ENCODE results near the gene CDH26. TPM values are rescaled to one million over a fixed set of nuclear protein-coding genes. Genes with fewer than 3 reads are reported as not detected.

Gene CDH26
- total and polyA plus RNA-seq, 2 experiments from 2014 or later, result 0.38 to 1.6 TPM

- no peaks in the 10 kb centered on the region for H3K36me3 ChIP-seq
- no peak overlapping the region for H3K4me3 ChIP-seq
- no peaks in the 10 kb centered on the region for H3K27me3 ChIP-seq
- no peak for DNase-seq (ENCODE audit: low read depth in 1 of 2, low spot score in 1 of 2)
- H3K27ac ChIP-seq, result no peak overlapping the region
- no peaks in the 10 kb centered on the region for H3K9me3 ChIP-seq (ENCODE audit: low read depth)
- no peak for TF ChIP-seq CTCF (IDR thresholded peaks at IDR 0.05; ENCODE audit: low read depth, low read length)
- peaks cover 3% of the 10 kb centered on the region for H3K4me1 ChIP-seq (ENCODE audit: low read depth)
These were observed 55.3 kb downstream of the CDH26 start for GRCh38 chr20:60013296-60014139.

GRCh38 chr20:60016406-60016805 is 58.2 kb downstream of the CDH26 start:
- H3K27me3 ChIP-seq, result no peaks in the 10 kb centered on the region
- no peak for TF ChIP-seq CTCF (IDR thresholded peaks at IDR 0.05; ENCODE audit: low read depth, low read length)
- DNase-seq (ENCODE audit: low read depth in 1 of 2, low spot score in 1 of 2), result no peak
- no peak overlapping the region for H3K4me3 ChIP-seq
- H3K36me3 ChIP-seq, result no peaks in the 10 kb centered on the region
- no peaks in the 10 kb centered on the region for H3K9me3 ChIP-seq (ENCODE audit: low read depth)
- no peaks in the 10 kb centered on the region for H3K4me1 ChIP-seq (ENCODE audit: low read depth)
- H3K27ac ChIP-seq, result no peak overlapping the region

DNA sequence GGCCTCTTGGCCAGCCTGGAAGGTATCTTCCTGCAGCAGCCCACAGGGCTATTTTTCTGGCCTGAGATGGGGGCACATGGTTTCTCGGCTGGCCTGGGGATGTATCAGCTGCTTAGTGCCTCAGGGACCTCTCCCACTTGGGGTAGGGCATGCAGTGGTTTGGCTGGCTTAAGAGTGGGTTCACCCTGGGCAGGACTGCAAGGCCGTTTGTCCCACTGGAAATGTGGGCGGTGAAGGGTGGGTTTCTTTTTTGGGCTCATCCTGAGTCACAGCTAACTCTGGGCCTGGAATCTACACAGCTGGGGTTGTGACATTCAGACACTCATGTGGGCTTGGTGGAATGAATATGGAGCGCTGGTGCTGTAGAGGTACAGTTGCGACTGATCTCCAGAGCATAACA is 62.0 kb downstream of the CDH26 start:
- no peaks in the 10 kb centered on the region for H3K9me3 ChIP-seq (ENCODE audit: low read depth)
- no peak for DNase-seq (ENCODE audit: low read depth in 1 of 2, low spot score in 1 of 2)
- H3K4me1 ChIP-seq (ENCODE audit: low read depth), result no peaks in the 10 kb centered on the region
- no peaks in the 10 kb centered on the region for H3K27me3 ChIP-seq
- no peaks in the 10 kb centered on the region for H3K36me3 ChIP-seq
- H3K27ac ChIP-seq, result no peak overlapping the region
- no peak for TF ChIP-seq CTCF (IDR thresholded peaks at IDR 0.05; ENCODE audit: low read depth, low read length)
- H3K4me3 ChIP-seq, result no peak overlapping the region

GRCh38 chr20:60021104-60021503 is 62.9 kb downstream of the CDH26 start:
- Histone ChIP-seq H3K36me3 (no peaks in the 10 kb centered on the region), H3K4me1 (ENCODE audit: low read depth) (no peaks in the 10 kb centered on the region), H3K9me3 (ENCODE audit: low read depth) (no peaks in the 10 kb centered on the region), H3K27ac (no peak overlapping the region), H3K27me3 (no peaks in the 10 kb centered on the region), H3K4me3 (no peak overlapping the region)
- no peak for DNase-seq (ENCODE audit: low read depth in 1 of 2, low spot score in 1 of 2)
- no peak for TF ChIP-seq CTCF (IDR thresholded peaks at IDR 0.05; ENCODE audit: low read depth, low read length)

DNA sequence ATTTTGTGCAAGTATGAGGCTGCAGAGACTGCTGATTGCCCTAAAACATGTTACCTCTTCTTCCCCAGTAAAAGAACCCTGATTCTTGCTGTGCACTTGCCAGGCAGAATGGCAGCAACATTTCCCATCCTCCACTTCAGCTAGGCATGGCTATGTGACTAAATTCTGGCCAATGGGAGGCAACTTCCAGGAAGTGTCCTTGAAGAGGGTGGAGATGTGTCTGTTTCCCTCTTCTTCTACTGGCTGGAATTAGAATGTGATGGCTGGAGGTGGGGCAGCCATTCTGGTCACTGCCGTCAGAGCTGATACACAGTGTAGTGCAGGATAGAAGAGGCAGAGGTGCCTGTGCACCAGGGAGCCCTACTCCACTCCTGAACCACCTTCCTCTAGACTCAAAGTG is 64.6 kb downstream of the CDH26 start:
- no peak overlapping the region for H3K4me3 ChIP-seq
- H3K9me3 ChIP-seq (ENCODE audit: low read depth), result no peaks in the 10 kb centered on the region
- no peak for DNase-seq (ENCODE audit: low read depth in 1 of 2, low spot score in 1 of 2)
- H3K4me1 ChIP-seq (ENCODE audit: low read depth), result no peaks in the 10 kb centered on the region
- no peak overlapping the region for H3K27ac ChIP-seq
- H3K36me3 ChIP-seq, result no peaks in the 10 kb centered on the region
- H3K27me3 ChIP-seq, result no peaks in the 10 kb centered on the region
- TF ChIP-seq CTCF (IDR thresholded peaks at IDR 0.05; ENCODE audit: low read depth, low read length), result no peak
